Measurements from ENCODE around the gene RPS13.

The RPS13 gene

GRCh38 chr11:17077520-17078401 lies at the start of gene RPS13:
Gene RPS13 (minus strand): TSS chr11:17077667. CDS start chr11:17077641, 26 bp downstream.
- ChIA-PET POLR2A (interaction anchor here (0.5 to 2.3 kb wide), 32 partner anchors 10 to 1401 kb away, joined by 3 to 23 read pairs (median 5); partner anchors contain the start of genes NUCB2, PIK3C2A and PLEKHA7), CTCF (interaction anchor here (0.6 to 0.7 kb wide), 4 partner anchors 15 to 260 kb away, joined by 3 to 6 read pairs (median 3); no protein-coding TSS in a partner anchor)
- H3K9me3 ChIP-seq (ENCODE audit: control insufficient read depth, insufficient read depth, low read depth, low read length) = no peaks in the 10 kb centered on the region
- 0 out of 2 replicates have a peak, but pooled peaks cover 4% of the 10 kb centered on the region for H3K4me1 ChIP-seq (ENCODE audit: control insufficient read depth, insufficient read depth, low read length)
- peaks cover 10 to 44% of the 10 kb centered on the region in 2 experiments; a peak in 2 of 3 replicates for H3K36me3 ChIP-seq (ENCODE audit: control insufficient read depth in 2 of 2, insufficient read depth in 1 of 2, low read length in 2 of 2)
- peak within 1 kb of the TSS; percentile 72 for H3K27ac ChIP-seq (ENCODE audit: extremely low read depth, low read depth, low read length)
- peak within 1 kb of the TSS; percentile 78 for H3K4me3 ChIP-seq (ENCODE audit: low read depth, low read length)
- TF ChIP-seq PRDM10 (tag by site-specific recombination; IDR thresholded peaks at IDR 0.05) = no peak
- TF ChIP-seq ZNF707 (tag by site-specific recombination; IDR thresholded peaks at IDR 0.05) = no peak
- TF ChIP-seq ZNF274 (IDR thresholded peaks at IDR 0.05; ENCODE audit: low read length) = no peak
- TF ChIP-seq ZNF274 (tag by site-specific recombination; IDR thresholded peaks at IDR 0.05; ENCODE audit: borderline replicate concordance) = no peak
- no peak for TF ChIP-seq ZNF19 (tag by site-specific recombination; IDR thresholded peaks at IDR 0.05; ENCODE audit: low read depth)
- no peak for TF ChIP-seq ZNF214 (tag by site-specific recombination; IDR thresholded peaks at IDR 0.05; ENCODE audit: borderline replicate concordance)
- no peak for TF ChIP-seq ZNF785 (tag by site-specific recombination; IDR thresholded peaks at IDR 0.05)
- TF ChIP-seq ZBTB49 (tag by site-specific recombination; IDR thresholded peaks at IDR 0.05; ENCODE audit: low read depth) = no peak
- TF ChIP-seq HOXC10 (CRISPR knock-in tag; IDR thresholded peaks at IDR 0.05) = peak; percentile 69; the same call in 1 of the 2 replicates
- no peak for TF ChIP-seq ELK4 (IDR thresholded peaks at IDR 0.05; ENCODE audit: borderline replicate concordance, low read depth, low read length)
- no peak for TF ChIP-seq ZNF138 (tag by site-specific recombination; IDR thresholded peaks at IDR 0.05; ENCODE audit: borderline replicate concordance)
- TF ChIP-seq ZNF404 (tag by site-specific recombination; IDR thresholded peaks at IDR 0.05) = no peak
- no peak for TF ChIP-seq GLI2 (tag by site-specific recombination; IDR thresholded peaks at IDR 0.05; ENCODE audit: borderline replicate concordance, low read depth)
- TF ChIP-seq ZNF350 (tag by site-specific recombination; IDR thresholded peaks at IDR 0.05) = no peak
- TF ChIP-seq AEBP2 (tag by site-specific recombination; IDR thresholded peaks at IDR 0.05; ENCODE audit: borderline replicate concordance) = no peak
- no peak for TF ChIP-seq ZSCAN23 (tag by site-specific recombination; IDR thresholded peaks at IDR 0.05)
- no peak for TF ChIP-seq ZNF658 (tag by site-specific recombination; IDR thresholded peaks at IDR 0.05)
- peak; percentile 81; the same call in 1 of the 2 replicates for TF ChIP-seq PBX3 (CRISPR knock-in tag; IDR thresholded peaks at IDR 0.05)
- TF ChIP-seq PRDM4 (tag by site-specific recombination; IDR thresholded peaks at IDR 0.05) = 0 out of 2 replicates have a peak, but pooled peaks have one; percentile 16
- TF ChIP-seq ZNF624 (tag by site-specific recombination; IDR thresholded peaks at IDR 0.05) = no peak
- TF ChIP-seq ZSCAN16 (tag by site-specific recombination; IDR thresholded peaks at IDR 0.05) = no peak
- no peak for TF ChIP-seq ZNF670 (tag by site-specific recombination; IDR thresholded peaks at IDR 0.05; ENCODE audit: low read depth)
